GM18861 (cell line): ENCODE results near the gene POLN.

Experiments
- ATAC-seq: cut with Tn5 transposase; IDR thresholded peaks from one replicate; pipeline ENCODE4 v1.9.1; 2021; ENCODE audit not compliant: unreplicated experiment

Gene POLN

GRCh38 chr4:2072971-2073807 lies 168.7 kb downstream of the POLN start:
- no peak for ATAC-seq

DNA sequence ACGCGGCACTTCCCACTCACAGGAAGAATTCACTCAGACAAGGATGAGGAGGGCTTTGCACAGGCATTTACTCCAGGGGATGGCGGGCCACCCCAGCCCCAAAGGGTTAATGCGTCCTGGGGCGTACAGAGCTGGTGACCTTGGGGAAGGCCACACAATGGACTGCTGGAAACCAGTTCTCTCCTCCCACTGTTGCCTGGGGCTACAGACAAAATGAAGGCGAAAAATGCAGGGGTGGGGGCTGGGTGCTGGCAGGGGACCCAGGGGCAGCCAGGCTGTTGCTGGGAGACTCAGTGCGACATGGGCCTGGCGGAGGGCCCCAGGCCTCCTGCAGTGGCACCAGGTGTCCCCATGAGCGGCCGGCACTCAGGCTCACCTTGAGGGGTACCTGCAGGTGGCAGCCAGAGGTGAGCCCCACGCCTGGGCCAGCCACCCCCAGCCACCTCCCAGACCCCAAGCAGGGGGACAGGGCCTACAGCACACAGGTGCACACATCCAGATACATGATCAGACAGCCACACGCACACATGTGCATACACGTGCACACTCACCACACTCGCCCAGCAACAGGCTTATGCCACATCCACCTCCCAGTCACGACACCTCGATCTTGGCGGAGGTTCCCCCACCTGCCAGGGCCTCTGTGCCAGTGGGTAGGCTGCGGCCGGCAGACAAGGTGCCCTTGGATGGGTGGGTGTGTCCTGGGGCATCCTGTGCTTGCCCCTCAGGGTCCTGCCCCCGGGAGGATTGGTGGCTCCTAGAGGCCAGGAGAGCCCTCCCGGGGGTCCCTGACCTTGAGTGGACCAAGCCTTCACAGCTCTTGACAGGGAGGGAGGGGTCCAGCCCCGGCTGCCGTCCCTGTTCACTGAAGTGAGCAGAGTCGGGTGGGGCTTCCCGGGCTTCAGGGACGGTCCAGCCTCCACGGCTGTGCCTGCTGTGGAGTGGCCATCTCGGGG lies 169.7 kb downstream of the POLN start:
- no peak for ATAC-seq

DNA sequence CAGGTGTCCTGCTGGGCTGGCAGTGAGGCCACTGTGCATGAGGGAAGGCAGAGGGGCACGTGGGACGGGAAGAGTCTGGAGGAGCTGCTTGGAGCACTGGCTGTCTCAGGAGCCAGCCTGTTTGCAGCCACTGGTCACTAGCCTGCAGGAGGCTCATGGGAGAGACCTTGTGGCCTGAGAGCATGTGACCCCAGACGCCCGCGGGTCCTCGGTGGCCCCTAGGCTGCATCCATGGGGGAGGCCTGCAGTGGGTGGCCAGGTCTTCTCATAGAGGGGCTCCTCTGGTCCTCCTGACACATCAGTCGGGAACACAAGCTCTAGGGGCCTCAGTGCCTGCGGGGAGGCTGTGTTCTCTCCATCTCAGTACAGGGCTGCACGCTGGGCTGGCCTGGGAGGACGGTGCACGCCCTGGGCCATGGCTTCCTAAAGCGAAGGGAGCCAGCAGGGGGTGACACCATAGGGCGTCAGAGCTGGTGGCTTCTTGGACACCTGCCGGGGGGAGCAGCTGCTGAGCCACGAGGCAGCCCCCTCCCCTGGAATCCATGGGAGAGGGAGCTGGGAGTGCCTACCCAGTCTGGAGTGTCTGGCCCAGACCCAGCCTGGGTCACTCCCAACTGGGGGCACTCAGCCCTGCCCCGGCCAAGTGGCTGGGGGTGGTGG lies 170.5 kb downstream of the POLN start:
- no peak for ATAC-seq

- no peak for ATAC-seq
Measured at GRCh38 chr4:2070421-2071251, 171.3 kb downstream of the POLN start.

GRCh38 chr4:2069986-2070385 lies 171.9 kb downstream of the POLN start:
- no peak for ATAC-seq

- ATAC-seq, result no peak
Measured at GRCh38 chr4:2069161-2069971, 172.6 kb downstream of the POLN start.

DNA sequence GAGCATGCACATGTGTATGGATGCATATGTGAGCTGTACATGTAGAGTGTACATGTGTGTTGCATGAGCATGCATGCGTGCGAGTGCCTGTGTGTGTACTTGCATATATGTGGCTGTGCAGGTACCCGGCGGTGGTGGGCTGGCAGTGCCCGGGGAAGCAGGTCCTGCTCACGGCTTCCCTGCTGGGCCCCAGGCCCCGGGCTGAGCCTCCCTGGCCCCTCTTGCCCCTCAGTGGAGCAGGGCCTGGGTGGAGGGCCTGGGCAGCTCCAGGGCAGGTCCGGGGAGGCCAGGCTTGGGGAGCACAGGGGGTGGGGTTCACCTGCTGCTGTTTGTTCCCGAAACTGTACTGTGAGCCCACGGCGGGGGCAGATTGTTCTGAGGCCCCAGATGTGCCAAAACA lies 173.4 kb downstream of the POLN start:
- ATAC-seq, result no peak

DNA sequence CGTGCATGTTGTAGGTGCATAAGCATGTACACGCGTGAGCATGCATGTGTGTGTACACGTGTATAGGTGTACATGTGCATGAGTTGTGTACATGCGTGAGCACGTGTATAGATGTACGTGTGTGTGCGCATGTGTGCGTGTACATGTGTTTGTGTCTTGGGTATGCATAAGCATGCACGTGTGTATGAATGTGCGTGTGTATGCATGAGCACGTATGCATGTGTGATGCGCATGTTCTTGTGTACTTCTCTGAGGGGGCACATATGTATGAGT lies 173.8 kb downstream of the POLN start:
- no peak for ATAC-seq

GRCh38 chr4:2067446-2068197 lies 174.3 kb downstream of the POLN start:
- ATAC-seq, result no peak

DNA sequence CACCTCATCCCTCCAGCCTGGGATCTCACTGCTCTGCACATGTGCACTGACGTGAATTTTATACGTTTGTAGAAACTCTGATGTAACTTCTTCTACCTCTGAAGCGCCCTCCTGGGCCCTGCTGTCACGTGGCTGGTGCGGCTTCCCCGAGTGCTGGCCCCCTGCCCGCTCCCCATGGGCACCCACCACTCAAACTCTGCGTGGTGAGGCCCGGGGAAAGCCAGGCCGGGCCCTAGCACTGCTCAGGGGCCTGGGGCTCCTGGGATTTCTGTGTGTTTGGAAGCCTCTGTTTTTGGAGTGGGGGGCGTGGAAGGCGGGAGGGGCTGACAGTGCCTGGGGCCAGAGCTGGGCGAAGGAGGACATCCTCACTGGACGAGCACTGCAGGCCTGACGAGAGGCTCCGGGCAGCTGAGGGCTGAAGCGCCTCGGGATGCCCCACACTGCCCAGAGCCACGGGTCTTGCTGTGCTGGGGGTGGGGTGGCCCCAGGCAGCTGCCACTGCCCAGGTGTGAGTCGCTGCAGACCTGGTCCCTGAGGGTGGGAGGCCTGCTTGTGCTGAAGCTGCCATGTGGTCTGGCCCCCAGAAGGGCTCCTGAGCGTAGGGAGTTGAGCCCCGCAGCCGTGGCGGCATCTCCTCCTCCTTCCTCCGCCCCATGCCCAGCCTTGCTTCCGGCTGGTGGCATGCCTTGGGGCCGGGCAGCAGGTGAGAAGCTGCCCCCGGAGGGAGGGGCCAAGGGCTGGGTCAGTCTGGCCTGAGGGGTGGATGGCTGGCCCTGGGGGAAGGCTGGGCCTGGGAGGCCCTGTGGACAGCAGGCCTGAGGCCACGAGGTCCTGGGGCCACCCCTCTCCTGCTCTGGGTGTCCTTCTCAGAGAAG lies 175.1 kb downstream of the POLN start:
- ATAC-seq, result no peak

GRCh38 chr4:2066011-2066551 lies 175.8 kb downstream of the POLN start:
- ATAC-seq, result no peak

DNA sequence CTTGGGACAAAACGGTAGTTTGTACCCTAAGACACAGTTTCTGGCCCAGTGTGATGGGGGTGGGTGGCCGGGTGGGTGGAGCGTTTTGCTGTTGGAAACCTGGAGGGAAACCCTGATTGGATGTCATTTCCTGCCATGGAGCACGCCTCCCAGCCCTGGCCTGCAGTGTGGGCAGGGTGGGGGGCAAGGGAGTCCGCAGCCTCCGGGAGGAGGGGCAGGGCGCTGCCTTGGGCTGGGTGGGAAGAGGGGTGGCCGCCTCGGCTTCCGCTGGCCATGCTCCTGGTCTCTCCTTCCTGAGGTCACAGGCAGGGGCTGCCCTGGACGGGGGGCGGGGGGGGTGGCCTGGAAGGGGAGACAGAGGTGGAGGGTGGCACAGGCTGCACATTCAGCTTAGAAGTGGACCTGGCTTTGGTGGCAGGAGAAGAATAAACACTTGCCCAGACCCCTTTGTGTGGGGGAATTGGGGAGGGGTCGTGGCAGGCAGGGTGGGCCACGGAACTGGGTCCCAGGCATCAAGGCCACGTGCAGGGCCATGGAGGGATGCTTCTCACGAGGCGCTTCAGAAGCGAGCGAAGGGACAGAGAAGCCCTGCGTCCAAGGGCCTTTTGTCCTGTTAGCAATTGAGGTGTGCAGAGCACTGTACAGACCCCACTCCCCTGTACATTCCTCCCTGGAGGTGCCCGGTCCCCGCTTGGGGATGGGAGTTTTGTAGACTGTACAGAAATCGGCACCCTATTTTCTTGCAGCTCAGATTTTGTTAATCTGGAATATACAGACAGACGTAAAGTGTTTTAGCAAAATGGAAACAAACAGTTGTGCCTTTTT lies 176.6 kb downstream of the POLN start:
- ATAC-seq, result no peak

GRCh38 chr4:2064276-2064991 lies 177.5 kb downstream of the POLN start:
- no peak for ATAC-seq

- no peak for ATAC-seq
Measured at GRCh38 chr4:2063557-2064275, 178.2 kb downstream of the POLN start.

DNA sequence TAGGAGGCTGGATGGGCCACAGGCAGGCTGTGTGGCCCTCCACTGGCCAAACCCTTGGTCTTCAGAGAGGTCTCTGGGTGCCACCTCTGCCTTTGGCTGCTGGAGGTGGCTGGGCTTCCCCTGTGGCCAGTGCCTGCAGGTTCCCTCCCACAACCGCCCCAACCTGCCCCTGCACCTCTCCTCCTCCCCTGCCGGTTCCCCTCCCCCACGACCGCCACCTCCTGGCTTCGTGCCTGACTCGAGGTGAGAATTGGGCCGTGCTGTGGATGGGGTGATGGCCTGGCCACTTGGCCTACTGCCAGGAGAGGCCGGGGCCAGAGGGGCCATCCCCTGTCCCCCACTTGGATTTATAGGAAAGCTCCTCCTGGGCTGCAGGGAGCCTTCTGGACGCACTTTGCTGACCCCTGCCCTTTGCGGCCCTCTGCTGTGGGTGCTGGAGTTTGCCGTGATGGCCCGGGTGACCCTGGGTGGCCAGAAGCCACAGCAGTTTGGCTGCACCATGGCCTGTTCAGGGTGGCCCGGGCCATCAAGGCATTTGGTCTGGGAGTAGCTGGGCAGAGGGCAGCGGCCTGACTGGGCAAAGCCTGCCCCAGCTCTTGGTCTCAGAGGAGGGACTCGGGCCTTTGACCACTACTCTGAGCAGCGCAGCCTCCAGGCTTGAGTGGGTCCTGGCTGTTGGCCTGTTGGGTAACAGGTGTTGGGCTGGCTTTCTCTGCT lies 179.0 kb downstream of the POLN start:
- ATAC-seq, result no peak
